SK-N-MC (cell line): ENCODE data around the gene NRIP3.

Experiments
- EZH2 ChIP-seq: fragments of 200-600 bp; sonication (generic); IDR thresholded peaks from one replicate; pipeline ENCODE4 v1.6.1; 2017; ENCODE audit warnings: antibody characterized with exemption
- FOXP2 ChIP-seq: optimal IDR thresholded peaks from 2 replicates; pipeline ENCODE3; 2011; ENCODE audit warnings: mild to moderate bottlenecking, moderate library complexity; ENCODE audit not compliant: insufficient read depth; ENCODE audit errors: extremely low read length, control extremely low read depth
- POLR2AphosphoS5 ChIP-seq: IDR thresholded peaks from 2 replicates; pipeline ENCODE4 v1.6.1; 2012; ENCODE audit warnings: mild to moderate bottlenecking, low read depth, low read length, borderline replicate concordance

DNA sequence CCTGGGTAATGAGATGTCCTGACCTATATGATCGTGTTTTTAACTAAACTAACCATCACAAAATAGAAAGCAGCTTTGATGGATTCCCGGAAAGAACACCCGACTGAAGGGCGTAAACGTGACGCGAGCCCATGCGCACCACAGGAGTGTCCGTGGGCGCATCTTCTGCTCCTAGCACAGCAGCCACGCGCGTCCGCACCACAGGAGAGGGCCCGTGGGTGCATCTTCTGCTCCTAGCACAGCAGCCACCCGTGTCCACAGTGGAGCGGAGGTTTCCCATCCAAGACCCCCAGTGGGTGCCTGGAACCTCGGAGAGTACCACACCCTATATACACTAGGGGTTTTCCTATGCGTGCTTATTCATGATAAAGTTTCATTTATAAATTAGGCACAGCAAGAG lies 36.1 kb upstream of the NRIP3 start:
- no peak for TF ChIP-seq EZH2
- no peak for TF ChIP-seq POLR2AphosphoS5
- TF ChIP-seq FOXP2 = no peak
